ENCODE results near the gene SLC25A47.

SLC25A47 gene

DNA sequence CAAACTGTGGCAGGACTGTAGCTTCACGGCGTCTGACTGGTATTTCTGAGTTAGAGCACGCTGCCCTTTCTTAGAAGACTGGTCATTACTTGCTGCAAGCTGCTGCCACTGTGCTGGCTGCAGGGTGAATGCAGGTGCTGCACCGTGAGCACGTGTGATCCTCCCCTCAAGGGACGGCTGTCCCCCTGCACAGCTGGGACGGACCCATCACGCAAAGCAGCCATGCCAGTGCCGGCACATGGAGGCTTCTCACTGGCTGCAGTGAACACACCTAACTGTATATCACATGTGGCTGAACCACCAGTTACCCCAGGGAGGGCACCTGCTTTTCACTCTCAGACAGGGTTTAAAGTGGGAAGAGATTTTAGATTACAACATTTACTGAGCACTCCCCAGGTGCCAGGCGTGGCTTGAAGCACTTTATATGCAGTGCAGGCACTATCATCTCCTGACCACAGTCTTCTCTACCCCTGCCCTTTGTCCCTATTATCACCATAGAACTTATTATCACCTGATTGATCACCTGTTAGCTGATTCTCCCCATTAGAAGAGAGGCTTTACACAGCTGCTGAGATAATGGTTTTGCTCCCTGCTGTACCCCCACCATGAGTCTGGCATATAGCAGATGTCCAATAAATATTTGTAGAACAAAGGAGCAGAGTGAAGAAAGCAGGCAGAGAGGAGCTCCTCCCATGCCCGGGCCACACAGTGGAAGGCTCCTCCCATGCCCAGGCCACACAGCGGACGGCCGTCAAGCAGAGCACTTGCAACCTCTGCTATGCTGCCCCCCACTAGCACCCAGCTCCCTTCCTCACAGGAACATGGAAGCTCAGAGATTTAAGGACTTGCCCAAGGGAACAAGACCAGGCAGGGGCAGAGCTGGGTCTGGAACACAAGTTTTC is 25.9 kb downstream of the SLC25A47 start:
- DNase-seq: no peak

DNA sequence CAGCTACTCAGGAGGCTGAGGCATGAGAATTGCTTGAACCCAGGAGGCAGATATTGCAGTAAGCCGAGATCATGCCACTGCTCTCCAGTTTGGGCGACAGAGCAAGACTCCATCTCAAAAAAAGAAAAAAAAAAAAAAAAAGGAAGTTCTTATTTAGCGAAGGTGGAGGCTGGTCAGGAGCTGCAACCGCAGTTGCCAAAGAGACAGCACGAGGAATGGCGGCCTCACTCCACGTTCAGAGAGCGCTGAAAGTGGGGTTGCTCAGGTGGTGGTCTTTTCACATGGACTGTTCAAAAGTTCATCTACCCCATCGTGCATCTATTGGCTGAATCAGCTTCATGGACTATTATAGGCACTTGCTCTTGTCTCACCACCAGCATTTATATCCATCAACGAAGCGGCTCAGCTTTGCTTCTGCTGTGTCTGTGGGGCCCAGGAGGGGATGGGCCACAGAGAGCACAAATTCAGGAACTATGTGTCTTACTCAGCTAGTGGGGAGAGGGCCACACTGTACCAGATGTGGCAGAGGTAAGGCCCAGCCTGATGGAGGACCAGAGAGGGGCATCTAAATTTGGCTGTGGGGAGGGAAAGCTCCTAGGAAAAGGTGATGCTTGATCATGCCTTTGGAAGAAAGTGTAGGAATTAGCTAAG is 27.3 kb downstream of the SLC25A47 start:
- DNase-seq: no peak

DNA sequence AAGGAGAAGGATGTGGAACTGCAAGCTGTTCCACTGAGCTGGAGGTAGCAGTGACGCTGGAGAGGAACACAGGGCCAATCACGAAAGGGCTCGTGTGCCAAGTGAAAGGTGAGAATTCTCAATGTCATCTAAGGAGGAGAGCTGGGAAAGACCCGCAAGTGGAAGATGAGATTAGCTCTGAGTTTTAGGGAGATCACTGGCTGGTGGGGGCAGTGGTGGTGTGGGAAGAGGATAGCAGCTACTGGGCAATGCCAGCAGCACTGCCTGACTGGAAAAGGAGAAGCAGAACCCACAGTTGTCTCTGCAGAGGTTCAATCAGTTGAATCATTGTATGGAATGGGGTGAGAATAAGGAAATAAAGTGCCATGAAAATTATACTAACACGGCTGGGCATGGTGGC is 27.8 kb downstream of the SLC25A47 start:
- no peak for DNase-seq

DNA sequence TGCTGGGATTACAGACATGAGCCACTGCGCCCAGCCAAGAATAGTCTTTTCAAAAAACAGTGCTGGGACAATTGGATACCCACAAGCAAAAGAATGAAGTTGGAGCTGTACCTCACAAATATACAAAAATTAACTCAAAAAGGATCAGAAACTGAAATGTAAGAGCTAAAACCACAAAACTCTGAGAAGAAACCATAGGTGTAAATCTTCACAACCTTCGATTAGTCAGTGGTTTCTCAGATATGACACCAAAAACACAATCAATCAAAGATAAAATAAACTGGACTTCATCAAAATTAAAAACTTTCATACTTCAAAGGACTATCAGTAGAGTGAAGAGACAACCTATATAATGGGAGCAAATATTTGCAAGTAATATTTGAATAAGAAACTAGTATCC is 35.3 kb downstream of the SLC25A47 start:
- no peak for DNase-seq

DNA sequence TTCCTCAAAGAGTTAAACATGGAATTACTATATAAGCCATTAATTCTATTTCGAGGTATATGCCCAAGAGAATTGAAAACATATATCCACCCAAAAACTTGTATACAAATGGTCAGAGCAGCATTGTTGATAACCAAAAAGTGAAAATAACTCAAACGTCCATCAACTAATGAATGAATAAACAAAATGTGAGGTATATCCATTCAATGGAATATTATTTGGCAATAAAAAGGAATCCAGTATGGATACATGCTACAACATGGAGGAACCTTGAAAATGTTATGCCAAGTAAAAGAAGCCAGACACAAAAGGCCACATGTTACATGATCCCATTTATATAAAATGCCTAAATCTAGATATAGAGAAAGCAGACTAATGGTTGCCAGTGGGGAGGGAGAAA is 36.0 kb downstream of the SLC25A47 start:
- no peak for DNase-seq

DNA sequence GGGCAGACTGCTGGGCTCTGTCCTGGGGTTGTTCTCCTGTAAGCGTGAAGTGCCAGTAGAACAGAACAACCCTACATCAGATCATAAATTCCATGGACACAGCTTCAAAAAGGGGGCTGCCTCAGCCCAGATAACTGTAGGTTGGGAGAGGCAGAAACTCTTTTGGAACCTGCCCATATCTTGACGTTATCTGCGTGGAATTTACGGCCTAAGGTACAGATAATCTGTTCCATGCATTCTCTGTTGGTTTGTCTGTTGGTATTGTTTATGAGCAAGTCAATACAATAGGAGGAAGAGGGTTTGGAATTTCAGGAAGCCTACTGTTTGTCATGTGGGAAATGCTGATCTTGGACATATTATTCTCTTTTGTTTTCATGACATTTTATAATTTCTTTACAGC is 36.7 kb downstream of the SLC25A47 start:
- DNase-seq: no peak

DNA sequence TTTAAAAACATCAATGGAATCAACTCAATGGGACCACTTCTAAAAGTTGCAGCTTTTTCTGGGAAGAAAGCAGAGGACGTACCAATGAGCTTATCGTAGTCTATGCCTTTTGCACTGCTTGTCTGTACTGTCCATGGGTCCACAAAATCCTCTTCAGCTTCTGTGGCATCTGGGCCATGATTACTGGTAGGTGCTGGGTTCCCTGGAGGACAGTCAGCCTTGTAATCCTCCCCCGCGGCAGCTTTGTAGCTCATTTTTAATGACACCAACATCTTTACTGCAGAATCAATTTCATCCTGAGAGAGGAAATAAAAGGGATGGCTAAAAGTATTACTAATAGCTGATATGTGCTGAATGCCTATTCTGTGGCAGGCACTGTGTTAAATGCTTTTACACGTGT is 38.5 kb downstream of the SLC25A47 start:
- no peak for DNase-seq

DNA sequence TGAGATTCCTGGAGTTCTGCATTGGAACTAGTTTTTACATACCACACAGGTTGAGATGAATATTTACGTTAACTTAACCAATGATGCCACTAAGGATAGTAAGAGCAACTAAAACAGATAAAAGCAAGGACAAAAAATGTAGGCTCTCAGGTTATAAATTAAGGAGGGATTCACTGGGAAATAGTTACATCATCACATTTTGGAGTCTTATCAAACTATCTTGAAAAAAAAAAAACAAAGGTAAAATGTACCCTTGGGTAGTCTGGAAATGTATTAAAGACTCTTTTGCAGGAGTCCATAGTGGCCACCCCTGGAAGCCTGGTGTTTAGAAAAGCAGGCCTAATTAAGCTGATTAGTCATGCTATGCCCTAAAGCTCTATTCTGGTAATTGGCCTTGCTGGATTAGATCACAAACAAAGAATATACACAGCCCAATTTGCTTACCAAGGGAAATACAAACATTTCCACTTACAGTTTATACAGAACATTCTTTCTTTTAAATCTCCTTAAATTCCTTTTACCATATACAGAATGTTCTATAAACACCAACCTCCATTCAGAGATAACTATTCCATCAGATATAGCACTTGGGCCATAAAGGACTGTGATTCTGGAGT is 39.3 kb downstream of the SLC25A47 start:
- DNase-seq: no peak

DNA sequence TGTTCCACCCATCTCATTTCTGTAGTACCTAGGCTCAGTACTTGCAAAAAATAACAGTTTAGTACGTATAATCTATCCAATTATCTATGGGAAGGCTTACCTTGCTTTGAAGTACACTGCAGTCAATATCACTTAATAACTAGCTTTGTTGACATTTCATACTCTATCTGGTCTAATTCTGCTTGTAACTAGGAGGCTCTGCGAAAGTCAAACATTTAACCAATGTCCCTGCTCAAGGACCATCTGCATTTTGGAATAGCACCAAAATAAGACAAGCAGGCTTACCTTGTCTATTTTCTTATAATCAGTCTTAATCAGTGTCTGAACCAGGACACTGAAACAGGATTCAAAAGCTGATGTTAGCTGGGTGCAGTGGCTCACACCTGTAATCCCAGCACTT is 39.9 kb downstream of the SLC25A47 start:
- no peak for DNase-seq

DNA sequence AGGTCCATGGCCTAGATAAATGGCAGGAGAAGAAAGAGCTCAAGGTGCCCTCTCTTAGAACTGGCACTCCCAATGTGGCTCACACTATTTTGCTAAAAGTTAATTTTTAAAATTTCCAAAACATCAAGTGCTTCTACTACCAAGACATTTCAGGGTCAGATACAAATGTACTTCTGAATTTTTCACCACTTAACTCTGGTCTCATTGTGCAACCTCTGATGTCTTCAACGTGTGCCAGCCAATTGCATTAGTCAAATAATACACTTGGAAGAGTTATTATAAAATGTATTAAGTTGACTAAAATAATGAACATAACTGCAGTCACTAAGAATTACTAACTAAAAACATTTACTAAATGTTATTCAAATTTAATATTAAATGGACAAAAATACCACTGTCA is 41.3 kb downstream of the SLC25A47 start:
- DNase-seq: no peak

DNA sequence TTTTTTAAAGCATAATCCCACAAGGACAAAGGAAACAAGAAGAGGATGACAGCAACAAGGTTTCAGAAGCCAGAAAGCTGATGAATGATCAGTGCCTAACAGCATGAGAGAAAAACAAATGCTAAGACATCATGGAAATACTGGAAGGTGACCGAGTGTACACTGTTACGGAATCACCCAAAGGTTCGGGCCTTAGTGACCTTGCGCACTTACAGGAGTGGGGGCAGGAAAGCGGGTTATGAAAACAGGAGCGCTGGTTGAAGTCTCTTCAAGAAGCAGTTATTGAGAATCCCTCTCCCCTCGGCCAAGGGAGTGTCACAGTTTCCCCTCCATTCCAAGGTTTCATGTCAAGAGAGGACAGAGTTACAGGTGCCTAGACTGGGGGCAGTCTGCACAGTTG is 42.6 kb downstream of the SLC25A47 start:
- DNase-seq: no peak

DNA sequence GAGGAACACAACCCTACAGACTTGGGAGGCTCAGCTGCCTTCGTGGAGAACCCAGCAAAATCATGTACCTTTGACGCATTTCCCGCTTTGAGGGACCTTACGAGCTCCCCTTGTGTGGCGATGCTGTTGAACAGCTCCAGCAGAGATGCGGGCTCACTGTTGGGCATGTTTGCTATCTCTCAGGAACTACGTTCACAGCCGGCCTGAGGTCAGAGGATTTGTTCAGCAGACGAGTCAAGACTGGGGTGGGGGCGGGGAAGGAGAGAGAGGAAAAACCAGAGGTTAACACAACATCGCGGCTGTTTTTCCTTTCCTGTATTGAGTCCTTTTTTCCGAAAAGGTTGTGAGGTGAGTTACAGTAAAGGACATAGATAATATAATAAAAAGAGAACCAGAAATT is 45.9 kb downstream of the SLC25A47 start:
- no peak for DNase-seq

DNA sequence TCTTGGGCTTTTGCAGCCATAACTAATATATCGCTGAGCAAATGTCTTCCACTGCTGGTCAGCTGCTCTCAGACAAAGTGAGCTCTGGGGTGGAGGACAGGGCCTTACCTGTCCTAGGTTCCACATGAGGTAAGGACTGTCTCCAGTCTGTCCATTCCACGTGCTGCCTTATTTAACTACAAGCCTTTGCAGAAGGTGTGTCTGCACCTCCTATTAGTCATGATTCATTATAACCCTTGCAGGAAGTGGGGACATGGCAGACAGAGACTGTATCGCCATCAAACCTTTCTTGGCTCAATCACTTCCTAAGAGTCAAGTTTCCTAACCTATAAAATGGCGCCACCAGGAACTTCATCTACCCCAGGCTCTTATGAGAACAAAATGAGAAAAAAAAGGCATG is 46.9 kb downstream of the SLC25A47 start:
- no peak for DNase-seq

DNA sequence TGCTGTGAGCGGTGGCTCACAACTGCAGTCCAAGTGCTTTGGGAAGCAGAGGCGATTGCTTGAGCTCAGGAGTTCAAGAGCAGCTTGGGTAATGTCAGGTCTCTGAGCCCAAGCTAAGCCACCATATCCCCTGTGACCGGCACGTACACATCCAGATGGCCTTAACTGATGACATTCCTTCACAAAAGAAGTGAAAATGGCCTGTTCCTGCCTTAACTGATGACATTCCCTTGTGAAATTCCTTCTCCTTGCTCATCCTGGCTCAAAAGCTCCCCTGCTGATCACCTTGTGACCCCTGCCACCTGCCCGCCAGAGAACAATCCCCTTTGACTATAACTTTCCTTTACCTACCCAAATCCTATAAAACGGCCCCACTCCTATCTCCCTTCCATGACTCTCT is 48.6 kb downstream of the SLC25A47 start:
- DNase-seq: no peak

DNA sequence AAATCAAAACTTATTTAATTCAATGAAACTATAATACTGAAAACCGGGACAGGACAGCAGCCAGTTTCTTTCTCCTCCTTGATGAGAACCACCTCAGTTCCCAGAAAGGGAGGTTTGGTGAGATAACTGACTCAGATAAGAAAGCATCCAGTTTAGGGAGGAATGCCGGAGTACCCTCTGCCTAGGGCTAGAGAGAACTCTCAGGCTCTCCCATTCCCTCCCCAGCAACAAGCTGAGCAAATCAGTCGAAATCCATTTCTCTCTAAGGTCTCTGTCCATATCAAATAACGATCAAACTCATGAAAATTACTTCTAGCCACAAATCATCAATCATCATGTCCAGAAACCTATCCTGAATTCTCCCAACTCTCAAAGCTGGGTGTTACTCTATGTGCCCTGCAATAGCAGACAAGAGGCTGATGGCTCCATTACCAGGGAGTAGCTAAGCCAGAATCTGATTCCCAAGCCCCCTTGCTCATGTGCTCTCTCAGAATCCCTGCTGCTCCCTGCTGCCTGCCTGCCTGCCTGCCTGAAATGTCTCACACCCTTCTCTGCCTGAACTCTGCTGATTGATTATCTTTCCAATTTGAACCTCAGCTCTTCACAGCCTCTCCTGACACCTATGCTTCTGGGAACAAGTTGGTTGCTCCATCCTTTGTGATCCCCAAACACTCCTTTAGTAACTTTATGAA is 49.4 kb downstream of the SLC25A47 start:
- no peak for DNase-seq

DNA sequence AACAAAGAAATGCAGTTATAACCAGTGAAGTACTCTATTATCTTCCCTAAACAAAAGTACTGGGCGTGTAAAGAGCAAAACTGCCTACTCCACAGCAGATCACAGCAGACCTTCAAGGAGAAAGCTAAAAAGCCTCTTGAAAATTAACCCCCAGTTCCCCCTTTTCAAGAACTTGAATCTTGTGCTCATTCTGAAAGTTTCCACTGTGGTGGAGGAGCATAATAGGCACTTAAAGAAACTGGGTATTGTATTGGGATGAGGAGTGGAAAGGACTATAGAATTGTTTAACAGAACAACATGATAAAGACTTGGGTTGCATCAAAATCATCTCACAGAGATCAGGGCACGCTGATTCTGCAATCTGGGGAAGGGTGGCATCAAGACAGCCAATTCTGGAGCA is 51.1 kb downstream of the SLC25A47 start:
- no peak for DNase-seq

DNA sequence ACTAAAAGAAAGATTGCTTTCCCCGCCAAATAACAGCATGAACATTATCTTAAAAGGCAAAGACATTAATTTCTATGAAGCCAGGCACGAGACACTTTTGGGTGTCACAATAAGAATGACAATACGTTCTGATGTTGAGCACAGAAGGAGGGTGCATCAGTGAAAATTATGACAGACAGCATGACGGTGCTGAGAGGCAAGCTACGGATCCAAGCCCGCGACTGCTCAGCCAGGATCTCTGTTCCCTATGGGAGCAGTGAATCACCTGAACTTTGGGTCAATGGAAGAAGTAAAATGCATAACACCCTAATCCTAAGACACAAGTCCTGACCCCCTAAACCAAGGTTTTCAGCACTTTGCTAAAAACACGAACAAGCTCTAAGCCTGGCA is 51.7 kb downstream of the SLC25A47 start:
- DNase-seq: no peak

DNA sequence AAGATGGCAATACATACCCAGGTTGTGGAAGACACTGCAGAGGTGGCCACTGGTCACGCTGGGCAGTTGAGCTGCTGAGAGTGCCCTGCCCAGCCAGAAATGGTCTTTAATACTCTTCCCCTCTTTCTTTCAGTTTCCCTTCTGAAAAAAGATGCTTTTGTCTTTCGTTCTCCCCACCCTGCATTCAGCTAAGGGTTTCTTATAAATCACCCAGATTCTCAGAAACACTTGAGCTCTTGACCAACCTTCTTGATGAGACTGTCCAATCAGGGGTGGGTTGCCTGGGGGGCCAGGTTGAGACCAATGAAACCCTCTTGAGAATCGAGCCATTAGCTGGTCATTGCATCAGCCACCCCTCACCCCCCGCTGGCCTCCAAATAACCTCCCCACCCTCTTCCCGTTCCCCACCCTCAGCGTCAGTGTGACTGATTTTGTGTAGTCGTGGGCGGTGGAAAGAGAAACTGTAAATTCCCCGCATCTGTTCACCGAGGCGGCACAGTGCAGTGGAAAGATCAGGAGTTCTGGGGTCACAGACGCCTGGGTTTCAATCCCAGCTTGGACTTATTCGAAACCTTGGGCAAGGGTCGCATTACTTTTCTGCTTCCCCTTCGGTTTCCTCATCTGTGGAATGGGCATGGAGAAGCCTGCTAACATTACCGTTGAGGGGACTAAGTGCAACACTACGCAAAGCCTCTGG is 52.3 kb downstream of the SLC25A47 start:
- no peak for DNase-seq

DNA sequence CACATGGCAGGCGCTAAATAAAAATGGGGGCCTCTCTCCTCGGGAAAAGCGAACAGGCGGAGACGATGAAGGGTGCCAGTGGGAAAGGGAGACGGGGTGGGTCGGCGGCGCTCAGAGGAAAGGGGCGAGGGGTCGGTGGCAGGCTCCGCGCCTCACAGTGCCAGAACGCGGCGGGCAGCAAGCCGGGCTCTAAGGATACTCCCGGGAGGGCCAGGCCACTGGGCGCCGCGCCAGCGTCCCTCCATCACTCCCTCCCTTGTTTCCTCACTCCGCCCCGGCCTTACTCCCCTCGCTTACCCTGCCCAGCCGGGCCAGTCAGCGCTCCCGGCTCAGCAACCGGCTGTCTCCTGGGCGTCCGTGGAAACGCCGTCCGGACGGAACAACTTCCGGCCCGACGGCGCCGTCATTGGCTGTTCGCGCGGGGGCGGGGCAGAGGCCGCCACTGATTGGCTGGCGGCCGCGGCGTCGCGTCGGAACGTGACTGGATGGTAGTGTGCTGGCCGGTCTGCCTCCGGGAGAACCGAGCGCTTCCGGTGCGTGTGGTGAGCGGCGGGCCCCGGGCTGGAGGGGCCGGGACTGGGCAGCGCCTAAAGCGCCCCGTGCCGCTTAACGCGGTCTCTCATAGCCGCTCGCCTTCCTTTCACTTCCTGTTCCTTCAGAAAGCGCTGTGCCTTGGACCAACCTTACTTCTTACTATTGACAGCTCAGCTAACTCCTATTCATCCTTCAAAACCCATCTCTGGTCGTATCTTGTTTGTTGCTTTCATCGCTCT is 53.0 kb downstream of the SLC25A47 start, which contains the start of gene WDR25:
Gene WDR25, plus strand, starts transcription at position 523 of the 773 bp plus-strand sequence.
- peak; percentile 83 for DNase-seq

DNA sequence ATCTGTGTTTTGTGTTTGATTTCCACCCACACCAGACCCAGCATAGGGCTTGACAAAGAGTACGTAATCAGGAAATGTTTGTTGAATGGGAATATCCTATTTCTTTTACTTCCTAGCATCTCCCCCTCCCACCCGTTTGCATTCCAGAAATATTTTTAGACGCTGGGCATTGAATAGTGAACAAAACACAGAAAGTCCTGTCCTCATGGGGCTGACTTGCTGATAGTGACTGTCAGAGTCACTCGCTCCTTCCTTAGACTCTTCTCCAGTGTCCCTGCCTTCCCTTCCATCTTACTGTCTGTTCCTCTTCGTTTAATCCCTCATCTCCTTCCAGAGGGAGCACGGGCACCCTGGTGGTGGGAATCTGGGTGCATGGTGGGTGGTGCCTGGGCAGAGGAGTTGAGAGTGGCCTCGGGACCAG is 53.6 kb downstream of the SLC25A47 start:
- no peak for DNase-seq
